ENCODE measurements around the gene PCDHA7.

- peak; percentile 18; the same call in 1 of the 2 replicates for TF ChIP-seq CTCF (conservative IDR thresholded peaks at IDR 0.05)
- no peak for TF ChIP-seq EZH2 (IDR thresholded peaks at IDR 0.05; ENCODE audit: low read depth)
Observed at GRCh38 chr5:140795259-140795641, 38.8 kb upstream of the PCDHA7 start.

Data from PC-9 (cell line).